ENCODE measurements around the gene ABCF3. TPM values are rescaled to one million over a fixed set of nuclear protein-coding genes. Genes with fewer than 3 reads are reported as not detected.

The ABCF3 gene
- total RNA-seq, 4 donors from 2014 or later, result 34.8 to 43.2 (median 36.9) TPM

DNA sequence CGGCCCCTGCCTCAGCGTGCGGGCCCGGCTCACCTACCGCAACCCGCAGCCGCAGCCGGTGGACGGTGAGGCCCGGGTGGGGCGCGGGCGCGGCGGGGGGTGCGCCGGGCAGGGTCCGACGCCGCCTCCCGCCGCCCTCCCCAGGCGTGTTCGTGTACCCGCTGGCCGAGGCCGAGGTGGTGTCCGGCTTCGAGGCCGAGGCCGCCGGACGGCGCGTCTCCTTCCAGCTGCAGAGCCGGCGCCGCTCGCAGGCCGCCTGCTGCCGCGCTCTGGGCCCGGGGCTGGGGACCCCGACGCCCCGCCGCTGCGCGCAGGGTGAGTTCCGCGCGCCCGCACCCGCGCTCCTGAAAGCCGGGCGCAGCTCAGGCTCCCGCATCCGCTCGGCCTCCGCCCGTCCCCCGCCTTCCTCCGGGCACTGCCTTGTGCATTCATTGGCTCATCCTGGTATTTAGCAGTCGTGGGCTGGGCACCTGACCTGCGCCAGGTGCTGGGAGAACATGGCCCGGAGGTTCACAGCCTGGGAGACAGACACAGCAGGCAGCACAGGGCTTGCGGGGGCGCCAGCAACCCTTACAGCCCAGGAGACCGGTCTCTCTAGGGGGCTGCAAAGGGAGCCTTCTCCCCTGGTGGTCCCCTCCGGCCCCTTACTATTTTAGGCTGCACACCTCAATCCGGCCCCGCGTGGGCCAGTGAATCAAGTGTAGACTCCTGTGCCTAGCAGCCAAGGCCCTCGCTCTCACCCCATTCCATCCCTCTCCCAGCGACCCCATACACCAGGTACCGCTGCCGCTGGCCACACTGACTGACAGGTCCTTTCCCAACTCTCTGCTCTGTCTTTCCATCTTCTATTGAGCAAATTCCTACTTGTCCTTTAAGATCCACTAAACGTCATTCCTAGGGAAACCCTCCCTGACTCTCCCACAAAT is 44.9 kb downstream of the ABCF3 start:
- TF ChIP-seq EP300 (IDR thresholded peaks at IDR 0.05) (no peak), POLR2A (IDR thresholded peaks at IDR 0.05; ENCODE audit: low read depth) (no peak), POLR2AphosphoS5 (IDR thresholded peaks at IDR 0.05) (no peak)
- TF ChIP-seq, protein P1, sequence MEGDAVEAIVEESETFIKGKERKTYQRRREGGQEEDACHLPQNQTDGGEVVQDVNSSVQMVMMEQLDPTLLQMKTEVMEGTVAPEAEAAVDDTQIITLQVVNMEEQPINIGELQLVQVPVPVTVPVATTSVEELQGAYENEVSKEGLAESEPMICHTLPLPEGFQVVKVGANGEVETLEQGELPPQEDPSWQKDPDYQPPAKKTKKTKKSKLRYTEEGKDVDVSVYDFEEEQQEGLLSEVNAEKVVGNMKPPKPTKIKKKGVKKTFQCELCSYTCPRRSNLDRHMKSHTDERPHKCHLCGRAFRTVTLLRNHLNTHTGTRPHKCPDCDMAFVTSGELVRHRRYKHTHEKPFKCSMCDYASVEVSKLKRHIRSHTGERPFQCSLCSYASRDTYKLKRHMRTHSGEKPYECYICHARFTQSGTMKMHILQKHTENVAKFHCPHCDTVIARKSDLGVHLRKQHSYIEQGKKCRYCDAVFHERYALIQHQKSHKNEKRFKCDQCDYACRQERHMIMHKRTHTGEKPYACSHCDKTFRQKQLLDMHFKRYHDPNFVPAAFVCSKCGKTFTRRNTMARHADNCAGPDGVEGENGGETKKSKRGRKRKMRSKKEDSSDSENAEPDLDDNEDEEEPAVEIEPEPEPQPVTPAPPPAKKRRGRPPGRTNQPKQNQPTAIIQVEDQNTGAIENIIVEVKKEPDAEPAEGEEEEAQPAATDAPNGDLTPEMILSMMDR (IDR thresholded peaks at IDR 0.05), result no peak

GRCh38 chr3:184231671-184232070 is 45.7 kb downstream of the ABCF3 start:
- Histone ChIP-seq H3K4me1 (peaks cover 23 to 30% (median 26%) of the 10 kb centered on the region in 4 donors), H3K36me3 (no peaks in the 10 kb centered on the region), H3K9me3 (no peaks in the 10 kb centered on the region), H3K4me3 (no peak overlapping the region), H3K27ac (replicated peaks in 1 of 4) (no peak overlapping the region), H3K27me3 (peaks cover 4 to 87% (median 31%) of the 10 kb centered on the region in 4 donors)
- no peak for DNase-seq (ENCODE audit: extremely low spot score)
- intact Hi-C loops (cut with DNase I), result loop anchor here (5.0 kb wide), 1 partner anchor 44 kb away; the partner anchor contains the start of gene ABCF3
- 80% methylated on average over 3 of the region's 3 CpGs for whole genome bisulfite sequencing
- TF ChIP-seq POLR2AphosphoS5 (IDR thresholded peaks at IDR 0.05), result no peak
- TF ChIP-seq, protein P1 (IDR thresholded peaks at IDR 0.05), result no peak
- no peak for TF ChIP-seq POLR2A (IDR thresholded peaks at IDR 0.05; ENCODE audit: low read depth)
- TF ChIP-seq EP300 (IDR thresholded peaks at IDR 0.05), result no peak

More for the DNA sequence above, 44.9 kb downstream of the ABCF3 start:
- peaks cover 4 to 87% (median 31%) of the 10 kb centered on the region in 4 donors for H3K27me3 ChIP-seq
- H3K4me1 ChIP-seq, result peaks cover 23 to 30% (median 26%) of the 10 kb centered on the region in 4 donors
- no peaks in the 10 kb centered on the region for H3K36me3 ChIP-seq
- DNase-seq (ENCODE audit: extremely low spot score), result no peak
- H3K9me3 ChIP-seq, result no peaks in the 10 kb centered on the region
- H3K27ac ChIP-seq (replicated peaks in 1 of 4), result no peak overlapping the region
- peak overlapping the region; percentile 52 to 65 (median 56) for H3K4me3 ChIP-seq
- 47% methylated on average over 14 of the region's 79 CpGs for WGBS
- intact Hi-C loops (cut with DNase I), result loop anchor here (5.0 kb wide), 1 partner anchor 44 kb away; the partner anchor contains the start of gene ABCF3

GRCh38 chr3:184233127-184233843 is 47.3 kb downstream of the ABCF3 start:
- Histone ChIP-seq H3K27me3 (peaks cover 4 to 86% (median 25%) of the 10 kb centered on the region in 4 donors), H3K4me3 (no peak overlapping the region), H3K27ac (replicated peaks in 1 of 4) (no peak overlapping the region), H3K36me3 (no peaks in the 10 kb centered on the region), H3K4me1 (peaks cover 23 to 28% (median 26%) of the 10 kb centered on the region in 4 donors), H3K9me3 (no peaks in the 10 kb centered on the region)
- intact Hi-C loops (cut with DNase I), result loop anchor here (5.0 kb wide), 1 partner anchor 46 kb away; the partner anchor contains the start of gene ABCF3
- no peak for DNase-seq (ENCODE audit: extremely low spot score)
- WGBS, result 89% methylated on average over 7 of the region's 23 CpGs
- TF ChIP-seq, protein P1 (IDR thresholded peaks at IDR 0.05), result no peak
- no peak for TF ChIP-seq POLR2A (IDR thresholded peaks at IDR 0.05; ENCODE audit: low read depth)
- no peak for TF ChIP-seq EP300 (IDR thresholded peaks at IDR 0.05)
- TF ChIP-seq POLR2AphosphoS5 (IDR thresholded peaks at IDR 0.05), result no peak

DNA sequence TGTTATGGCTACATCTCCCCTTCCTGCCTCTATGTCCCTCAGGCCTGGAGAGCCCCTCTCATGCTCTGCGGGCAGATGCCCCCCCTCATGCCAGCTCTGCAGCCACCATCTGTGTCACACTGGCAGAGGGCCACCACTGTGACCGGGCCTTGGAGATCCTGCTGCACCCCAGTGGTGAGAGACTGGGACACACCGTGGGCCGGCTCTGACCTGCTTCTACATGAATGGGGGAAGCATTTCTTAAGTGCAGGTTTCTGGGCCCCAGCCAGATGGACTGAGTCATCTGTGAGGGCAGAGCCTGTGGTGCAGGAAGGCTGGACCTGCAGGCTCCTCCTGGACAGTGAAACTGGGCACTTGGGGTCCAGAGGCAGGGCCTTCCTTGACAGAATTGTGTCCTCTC is 48.2 kb downstream of the ABCF3 start:
- no peaks in the 10 kb centered on the region for H3K36me3 ChIP-seq
- 29% methylated on average over 1 of the region's 4 CpGs for WGBS
- H3K27me3 ChIP-seq, result peaks cover 4 to 86% (median 24%) of the 10 kb centered on the region in 4 donors
- TF ChIP-seq POLR2AphosphoS5 (IDR thresholded peaks at IDR 0.05), result no peak
- no peak for TF ChIP-seq EP300 (IDR thresholded peaks at IDR 0.05)
- TF ChIP-seq, protein P1 (IDR thresholded peaks at IDR 0.05), result no peak
- TF ChIP-seq POLR2A (IDR thresholded peaks at IDR 0.05; ENCODE audit: low read depth), result no peak
- no peaks in the 10 kb centered on the region for H3K9me3 ChIP-seq
- no peak overlapping the region for H3K4me3 ChIP-seq
- no peak for DNase-seq (ENCODE audit: extremely low spot score)
- H3K27ac ChIP-seq (replicated peaks in 1 of 4), result no peak overlapping the region
- intact Hi-C loops (cut with DNase I), result loop anchor here (5.0 kb wide), 1 partner anchor 47 kb away; the partner anchor contains the start of gene ABCF3
- H3K4me1 ChIP-seq, result peaks cover 18 to 19% (median 19%) of the 10 kb centered on the region in 4 donors
